Lower lobe of right lung (tissue), 2 donors: ENCODE measurements around the gene NDST1. TPM values are rescaled to one million over a fixed set of nuclear protein-coding genes. Genes with fewer than 3 reads are reported as not detected.
A peak's percentile ranks its signal among the peaks of the same experiment; 100 is the strongest.

Experiments used
- ATAC-seq, 2 donors: fragments of 200-7000 bp; cut with Tn5 transposase; one replicate each; pipeline ENCODE4 v1.9.1; 2020 to 2022; ENCODE audit warnings: mild to moderate bottlenecking in 2 of 2, moderate library complexity in 2 of 2
- DNase-seq: peaks from one replicate; pipeline ENCODE4 v3.0.0-alpha.2; 2020
- H3K27ac ChIP-seq: fragments of 200-600 bp; one replicate; pipeline ENCODE4 v1.8.0; 2022
- H3K27me3 ChIP-seq: fragments of 200-600 bp; one replicate; pipeline ENCODE4 v1.8.0; 2022; ENCODE audit warnings: low read depth
- H3K36me3 ChIP-seq: fragments of 200-600 bp; one replicate; pipeline ENCODE4 v1.8.0; 2022; ENCODE audit warnings: mild to moderate bottlenecking
- H3K4me1 ChIP-seq: fragments of 200-600 bp; one replicate; pipeline ENCODE4 v1.8.0; 2022
- H3K4me3 ChIP-seq: fragments of 200-600 bp; one replicate; pipeline ENCODE4 v1.8.0; 2022; ENCODE audit warnings: mild to moderate bottlenecking
- H3K9me3 ChIP-seq: fragments of 200-600 bp; one replicate; pipeline ENCODE4 v1.8.0; 2022
- intact Hi-C: fragments of 100-400 bp; cut with DNase I; formaldehyde crosslinking; loops from one replicate; pipeline ENCODE4 v1.11.0; 2022
- total RNA-seq: library from RNA; stranded (reverse); fragmentation: NEBNext Ultra II Directional; extraction: Animal tissue kit (Norgen Biotek cat#: 25700); gene quantifications from one replicate; pipeline ENCODE4 v1.2.1, GENCODE V29; 2021
- TF ChIP-seq, protein P1 (sequence below): fragments of 200-600 bp; IDR thresholded peaks from one replicate; pipeline ENCODE4 v1.8.0; 2022; ENCODE audit warnings: antibody characterized with exemption, mild to moderate bottlenecking
- donor health status: DM: no; HTN: yes; CAD: no; lungs with severe emphysema.

NDST1 gene
- total RNA-seq, 1 donor from 2014 or later: 117 TPM

DNA sequence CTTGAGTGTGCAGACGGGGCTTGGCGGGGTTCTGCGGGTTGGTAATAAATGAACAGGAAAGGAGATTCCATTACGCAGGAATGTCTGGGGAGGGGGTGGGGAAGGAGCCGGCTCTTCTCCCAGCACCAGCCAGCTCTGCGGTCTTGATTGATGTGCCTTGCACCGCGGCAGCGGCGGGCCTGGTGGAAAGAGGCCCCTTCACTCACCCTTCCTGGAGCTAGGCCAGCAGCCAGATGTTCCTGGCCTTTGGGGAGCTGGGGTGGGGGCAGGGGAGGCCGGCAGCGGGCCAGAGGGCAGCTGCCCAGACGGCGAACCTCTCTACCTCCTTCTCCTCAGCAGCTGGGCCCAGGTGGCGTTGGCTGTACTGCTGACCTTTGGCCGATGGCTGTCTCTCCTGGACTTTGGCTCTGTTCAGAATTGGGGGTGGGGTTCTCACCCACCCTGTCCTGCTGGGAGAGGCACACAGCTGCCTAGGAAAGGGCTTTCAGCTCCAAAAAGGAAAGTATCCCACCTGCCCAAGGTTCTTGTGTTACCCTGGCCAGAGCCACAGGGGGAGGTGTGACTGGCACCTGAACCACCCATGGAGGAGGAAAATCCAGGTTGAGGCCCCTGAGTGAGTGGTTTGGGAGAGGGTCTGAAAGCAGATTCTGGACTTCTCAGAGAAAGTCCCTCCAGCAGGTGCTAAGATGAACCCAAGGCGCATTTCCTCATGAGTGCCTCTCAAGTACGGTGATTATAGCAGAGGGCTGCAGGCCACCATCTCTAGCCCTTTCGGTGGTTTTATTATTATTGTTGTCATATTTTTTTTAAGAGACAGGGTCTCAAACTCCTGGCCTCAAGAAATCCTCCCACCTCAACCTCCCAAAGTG, 74.5 kb downstream of the NDST1 start:
- H3K9me3 ChIP-seq: no peaks in the 10 kb centered on the region
- H3K27ac ChIP-seq: no peak overlapping the region
- H3K27me3 ChIP-seq: no peaks in the 10 kb centered on the region
- H3K4me3 ChIP-seq: no peak overlapping the region
- intact Hi-C loops: no loop called here
- H3K4me1 ChIP-seq: peaks cover 3% of the 10 kb centered on the region
- DNase-seq (peak; percentile 57), ATAC-seq (peak; percentile 41 to 53)
- TF ChIP-seq, protein P1, sequence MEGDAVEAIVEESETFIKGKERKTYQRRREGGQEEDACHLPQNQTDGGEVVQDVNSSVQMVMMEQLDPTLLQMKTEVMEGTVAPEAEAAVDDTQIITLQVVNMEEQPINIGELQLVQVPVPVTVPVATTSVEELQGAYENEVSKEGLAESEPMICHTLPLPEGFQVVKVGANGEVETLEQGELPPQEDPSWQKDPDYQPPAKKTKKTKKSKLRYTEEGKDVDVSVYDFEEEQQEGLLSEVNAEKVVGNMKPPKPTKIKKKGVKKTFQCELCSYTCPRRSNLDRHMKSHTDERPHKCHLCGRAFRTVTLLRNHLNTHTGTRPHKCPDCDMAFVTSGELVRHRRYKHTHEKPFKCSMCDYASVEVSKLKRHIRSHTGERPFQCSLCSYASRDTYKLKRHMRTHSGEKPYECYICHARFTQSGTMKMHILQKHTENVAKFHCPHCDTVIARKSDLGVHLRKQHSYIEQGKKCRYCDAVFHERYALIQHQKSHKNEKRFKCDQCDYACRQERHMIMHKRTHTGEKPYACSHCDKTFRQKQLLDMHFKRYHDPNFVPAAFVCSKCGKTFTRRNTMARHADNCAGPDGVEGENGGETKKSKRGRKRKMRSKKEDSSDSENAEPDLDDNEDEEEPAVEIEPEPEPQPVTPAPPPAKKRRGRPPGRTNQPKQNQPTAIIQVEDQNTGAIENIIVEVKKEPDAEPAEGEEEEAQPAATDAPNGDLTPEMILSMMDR: no peak
- H3K36me3 ChIP-seq: no peaks in the 10 kb centered on the region

DNA sequence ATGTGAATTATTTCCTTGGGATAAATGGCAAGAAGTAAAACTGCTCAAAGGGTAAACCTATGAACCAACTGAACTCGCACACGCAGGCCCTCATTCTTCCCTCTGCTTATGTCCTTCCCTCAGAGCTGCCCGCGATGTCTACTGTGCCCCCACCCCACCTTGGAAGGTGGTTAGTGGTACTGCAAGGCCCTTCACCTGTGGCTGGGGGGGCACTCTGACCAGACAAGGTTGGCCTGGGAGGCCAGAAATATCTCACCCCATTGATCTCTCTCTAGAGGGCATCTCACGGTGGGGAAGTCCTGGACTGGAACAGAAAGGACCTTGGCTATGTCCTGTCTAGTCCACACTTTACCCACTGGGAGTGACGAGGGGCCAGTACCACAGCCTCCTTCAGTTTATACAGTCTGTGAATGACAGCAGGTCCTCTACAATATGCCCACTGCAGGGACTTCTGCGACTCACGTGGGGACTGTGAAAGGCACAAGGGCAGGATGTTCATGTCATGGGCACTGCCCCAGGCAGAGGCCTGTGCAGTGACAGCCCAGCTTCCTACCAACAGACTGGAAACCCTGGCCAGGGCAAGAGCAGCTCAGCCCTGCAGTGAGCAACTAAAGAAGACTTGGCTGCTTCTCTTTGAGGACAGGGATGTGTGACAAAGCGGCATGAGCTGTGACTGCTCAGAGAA, 75.8 kb downstream of the NDST1 start:
- intact Hi-C loops: no loop called here
- no peaks in the 10 kb centered on the region for H3K36me3 ChIP-seq
- no peaks in the 10 kb centered on the region for H3K9me3 ChIP-seq
- TF ChIP-seq, protein P1: no peak
- H3K4me3 ChIP-seq: no peak overlapping the region
- H3K27me3 ChIP-seq: no peaks in the 10 kb centered on the region
- no peak for DNase-seq
- H3K4me1 ChIP-seq: peaks cover 3% of the 10 kb centered on the region
- no peak for ATAC-seq
- H3K27ac ChIP-seq: no peak overlapping the region

DNA sequence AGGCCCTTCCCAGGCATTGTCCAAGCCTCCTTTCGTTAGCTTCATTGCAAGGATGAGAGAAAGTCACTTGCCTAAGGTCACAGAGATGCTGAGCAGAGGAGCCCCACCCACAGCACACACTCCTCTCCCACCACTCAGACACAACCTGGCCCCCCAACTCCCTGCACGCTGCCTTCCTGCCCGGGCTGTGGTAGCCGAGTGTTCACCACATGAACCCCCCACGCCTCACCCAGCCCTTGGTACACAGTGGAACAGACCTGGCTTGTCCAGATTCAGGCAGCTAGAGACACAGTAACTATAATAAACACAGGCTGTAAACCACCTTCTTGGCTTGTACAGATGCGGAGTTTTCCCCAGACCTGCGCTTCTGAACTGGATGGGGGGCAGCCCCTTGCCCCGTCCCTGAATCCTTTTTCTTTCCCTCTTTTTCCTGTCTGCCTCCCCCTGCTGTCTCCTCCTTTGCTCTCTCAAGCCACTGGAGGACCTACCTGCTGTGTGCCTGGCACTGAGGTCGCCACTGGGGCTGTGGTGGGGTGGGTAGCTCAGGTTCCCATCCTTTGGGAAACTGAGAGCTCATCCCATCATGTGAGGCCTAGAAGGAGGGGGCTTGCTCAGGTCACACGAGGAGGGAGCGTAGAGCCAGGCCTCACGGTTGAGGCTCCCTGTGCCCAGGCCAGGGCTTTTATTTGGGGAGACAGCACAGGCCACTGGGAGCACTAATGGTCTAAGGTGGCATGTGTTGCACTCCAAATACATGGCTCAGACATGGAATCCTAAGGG, 76.8 kb downstream of the NDST1 start:
- Histone ChIP-seq H3K9me3 (no peaks in the 10 kb centered on the region), H3K36me3 (no peaks in the 10 kb centered on the region), H3K4me1 (peaks cover 3% of the 10 kb centered on the region), H3K4me3 (no peak overlapping the region), H3K27me3 (no peaks in the 10 kb centered on the region), H3K27ac (no peak overlapping the region)
- TF ChIP-seq, protein P1: no peak
- intact Hi-C loops: no loop called here
- ATAC-seq (no peak), DNase-seq (no peak)

GRCh38 chr5:150585781-150586341, 77.9 kb downstream of the NDST1 start:
- intact Hi-C loops: no loop called here
- Histone ChIP-seq H3K4me1 (peaks cover 14% of the 10 kb centered on the region), H3K36me3 (no peaks in the 10 kb centered on the region), H3K4me3 (no peak overlapping the region), H3K27me3 (no peaks in the 10 kb centered on the region), H3K27ac (no peak overlapping the region), H3K9me3 (no peaks in the 10 kb centered on the region)
- ATAC-seq: no peak
- TF ChIP-seq, protein P1: no peak
- no peak for DNase-seq

DNA sequence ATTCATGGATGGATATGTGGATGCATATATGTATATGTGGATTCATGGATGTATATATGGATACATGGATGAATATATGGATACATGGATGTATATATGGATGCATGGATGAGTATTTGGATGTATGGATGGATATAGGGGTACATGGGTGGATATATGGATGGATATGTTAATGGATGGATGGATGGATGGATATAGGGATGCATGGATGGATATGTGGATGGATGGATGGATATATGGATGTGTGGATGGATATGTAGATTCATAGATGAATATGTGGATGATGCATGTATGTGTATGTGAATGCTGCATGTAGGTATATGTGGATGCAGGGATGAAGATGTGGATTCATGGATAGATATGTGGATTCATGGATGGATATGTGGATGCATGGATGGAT, 79.1 kb downstream of the NDST1 start:
- intact Hi-C loops: no loop called here
- Histone ChIP-seq H3K27me3 (no peaks in the 10 kb centered on the region), H3K36me3 (no peaks in the 10 kb centered on the region), H3K9me3 (no peaks in the 10 kb centered on the region), H3K4me3 (no peak overlapping the region), H3K4me1 (peaks cover 20% of the 10 kb centered on the region), H3K27ac (no peak overlapping the region)
- TF ChIP-seq, protein P1: no peak
- no peak for DNase-seq
- ATAC-seq: no peak
